HG03378 (cell line): Measurements from ENCODE around the gene SLC38A6.
"Not testable (repeated sequence)": the region's sequence is repeated elsewhere in the genome, so short reads cannot be mapped to it uniquely, and the experiment has no call there.

Experiments used
- ATAC-seq: cut with Tn5 transposase; IDR thresholded peaks from one replicate; pipeline ENCODE4 v1.9.1; 2021; ENCODE audit warnings: mild to moderate bottlenecking, moderate library complexity; ENCODE audit not compliant: unreplicated experiment

SLC38A6 gene

DNA sequence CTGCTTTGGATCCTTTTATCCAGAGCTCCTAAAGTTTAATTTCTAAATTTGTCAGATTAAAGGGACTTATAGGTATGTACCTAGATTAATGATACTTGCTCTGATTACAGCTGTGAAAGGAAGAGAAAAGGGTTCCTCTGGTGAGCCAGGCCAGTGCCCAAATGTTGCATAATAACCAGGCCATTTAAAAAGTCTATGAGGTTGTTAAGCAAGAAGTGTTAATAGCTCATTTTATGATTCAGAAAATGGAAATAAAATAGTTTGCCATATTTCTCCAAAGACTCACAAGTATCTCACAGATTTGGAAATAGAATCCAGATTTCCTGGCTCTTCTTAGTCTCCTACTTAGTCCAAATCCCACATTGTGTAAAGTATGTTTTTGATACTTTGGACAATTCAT, 67.6 kb downstream of the SLC38A6 start:
- ATAC-seq, result no peak

DNA sequence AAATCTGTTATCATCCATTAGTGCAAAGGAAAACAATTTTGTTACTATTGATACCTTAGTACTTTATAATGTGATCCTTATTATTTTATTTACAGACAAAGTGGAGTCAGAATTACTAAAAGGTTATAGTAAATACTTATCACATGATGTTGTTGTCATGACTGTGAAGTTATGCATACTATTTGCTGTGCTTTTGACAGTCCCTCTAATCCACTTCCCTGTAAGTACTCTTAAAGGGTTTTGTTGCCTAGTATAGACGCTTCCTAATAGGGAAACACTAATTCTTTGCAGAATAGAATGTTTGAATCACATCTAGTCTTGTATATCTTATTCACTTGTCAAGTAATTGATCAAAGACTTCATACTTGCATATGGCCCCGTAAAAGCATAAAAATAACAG, 69.4 kb downstream of the SLC38A6 start:
- ATAC-seq, result no peak

DNA sequence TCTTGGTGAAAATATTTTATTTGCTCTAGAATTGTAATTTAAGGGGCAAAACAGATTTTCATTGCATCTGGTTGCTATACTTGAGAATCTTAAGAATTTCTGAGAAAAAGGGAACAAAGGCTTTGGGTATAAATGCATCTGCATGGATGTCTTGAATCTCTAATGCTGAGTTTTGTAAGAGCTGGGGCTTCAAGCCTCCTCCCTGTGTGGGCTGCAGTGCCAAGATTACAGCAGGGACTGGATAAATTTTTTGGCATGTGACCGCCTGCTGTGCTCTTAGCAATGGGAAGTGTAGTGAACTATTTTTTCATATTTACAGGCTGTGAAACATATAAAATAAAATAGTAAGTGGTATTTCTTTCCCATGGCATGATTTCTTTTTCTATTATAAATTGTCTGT, 70.0 kb downstream of the SLC38A6 start:
- no peak for ATAC-seq

DNA sequence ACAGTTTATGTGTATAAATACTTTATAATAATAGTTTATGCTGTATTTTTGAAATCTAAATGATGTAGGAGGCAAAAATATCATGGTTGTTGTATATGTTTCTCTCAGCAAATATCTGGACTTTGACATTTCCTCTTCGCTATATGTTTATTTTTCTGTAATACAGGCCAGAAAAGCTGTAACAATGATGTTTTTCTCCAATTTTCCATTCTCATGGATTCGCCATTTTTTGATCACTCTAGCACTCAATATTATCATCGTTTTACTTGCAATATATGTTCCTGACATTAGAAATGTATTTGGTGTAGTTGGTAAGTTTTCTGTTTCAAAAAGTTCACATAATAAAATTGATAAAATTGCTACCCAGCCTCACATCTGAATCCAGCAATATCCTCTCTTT, 70.6 kb downstream of the SLC38A6 start:
- no peak for ATAC-seq

DNA sequence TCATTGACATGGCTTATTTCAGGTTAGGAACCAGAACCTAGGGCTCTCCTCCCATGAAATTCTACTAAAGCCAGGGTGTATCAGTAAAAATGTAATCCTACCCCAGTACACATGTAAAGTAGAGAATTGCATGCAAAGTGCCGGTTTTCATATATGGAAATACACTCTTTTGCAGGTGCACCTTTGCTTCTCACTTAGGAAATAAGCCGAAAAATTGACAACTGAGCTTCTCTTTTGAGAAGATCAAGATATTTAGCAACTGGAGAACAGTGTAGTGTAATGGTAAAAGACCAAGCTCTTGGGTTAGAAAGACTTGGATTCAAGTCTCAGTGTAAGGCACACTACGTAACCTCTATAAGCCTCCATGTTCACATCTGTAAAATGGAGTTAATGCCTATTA, 82.4 kb downstream of the SLC38A6 start:
- no peak for ATAC-seq

DNA sequence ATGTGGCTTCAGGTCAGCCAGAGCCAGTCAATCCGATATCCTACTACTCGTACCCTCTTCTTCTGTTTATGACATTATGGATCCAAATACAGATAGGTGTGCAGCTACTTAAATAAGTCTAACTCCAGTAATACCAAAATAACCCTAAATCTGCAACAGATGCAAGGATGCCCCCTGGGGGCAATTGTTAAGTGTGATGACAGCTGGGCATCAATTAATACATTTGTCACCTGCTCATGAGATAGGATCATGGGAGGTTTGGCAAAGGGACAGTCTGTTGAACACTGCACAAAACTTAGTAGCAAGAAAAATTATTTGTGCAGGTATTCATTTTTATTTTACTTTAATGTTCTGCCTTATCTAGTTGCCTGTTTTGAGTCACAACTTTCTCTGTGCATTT, 83.2 kb downstream of the SLC38A6 start:
- ATAC-seq, result no peak

DNA sequence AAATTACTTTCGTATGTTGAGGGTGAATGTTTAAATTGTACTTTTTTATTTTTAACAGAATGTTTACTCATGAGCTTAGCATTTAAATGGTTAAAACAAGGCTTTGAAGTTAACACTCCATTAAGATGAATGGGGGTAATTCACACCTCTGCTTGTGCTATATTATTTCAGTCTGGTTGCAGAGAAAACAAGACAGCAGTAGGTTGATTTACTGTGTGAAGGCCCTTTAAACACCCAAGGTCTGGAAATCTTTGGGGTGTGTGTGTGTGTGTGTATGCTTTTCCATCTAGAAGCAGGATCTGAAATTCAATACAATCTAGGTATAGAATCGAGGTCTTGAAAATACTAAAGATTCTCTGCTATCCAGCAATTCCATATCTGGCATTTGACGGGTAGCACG, 83.8 kb downstream of the SLC38A6 start:
- no peak for ATAC-seq

DNA sequence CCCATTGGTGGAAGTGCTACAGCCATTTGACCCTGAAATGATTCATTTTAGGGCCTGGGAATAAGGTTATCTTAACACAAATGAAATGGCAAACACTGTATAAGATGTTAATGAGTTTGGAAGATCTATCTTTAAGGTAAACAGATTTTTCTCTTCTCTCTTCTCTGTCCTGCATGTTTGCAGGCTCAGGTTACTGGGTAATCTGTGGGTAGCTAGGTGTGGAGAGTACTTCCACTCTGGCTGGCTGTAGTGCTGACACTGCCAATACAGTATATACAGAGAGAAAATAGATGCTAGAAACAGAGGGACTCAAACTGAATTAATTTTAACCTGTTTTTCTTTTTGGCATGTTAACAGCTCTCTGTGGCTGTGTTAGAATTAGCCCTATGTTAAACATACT, 84.6 kb downstream of the SLC38A6 start:
- no peak for ATAC-seq

DNA sequence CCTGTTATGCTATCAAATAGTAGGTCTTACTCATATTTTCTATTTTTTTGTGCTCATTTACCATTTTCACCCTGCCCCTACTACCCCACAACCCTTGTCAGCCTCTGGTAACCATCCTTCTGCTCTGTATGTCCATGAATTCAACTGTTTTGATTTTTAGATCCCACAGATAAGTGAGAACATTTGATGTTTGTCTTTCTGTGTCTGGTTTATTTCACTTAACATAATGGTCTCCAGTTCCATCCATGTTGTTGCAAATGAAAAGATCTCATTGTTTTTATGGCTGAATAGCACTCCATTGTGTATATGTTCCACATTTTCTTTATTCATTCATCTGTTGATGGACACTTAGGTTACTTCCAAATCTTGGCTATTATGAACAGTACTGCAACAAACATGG, 91.4 kb downstream of the SLC38A6 start:
- ATAC-seq, result not testable (repeated sequence)

DNA sequence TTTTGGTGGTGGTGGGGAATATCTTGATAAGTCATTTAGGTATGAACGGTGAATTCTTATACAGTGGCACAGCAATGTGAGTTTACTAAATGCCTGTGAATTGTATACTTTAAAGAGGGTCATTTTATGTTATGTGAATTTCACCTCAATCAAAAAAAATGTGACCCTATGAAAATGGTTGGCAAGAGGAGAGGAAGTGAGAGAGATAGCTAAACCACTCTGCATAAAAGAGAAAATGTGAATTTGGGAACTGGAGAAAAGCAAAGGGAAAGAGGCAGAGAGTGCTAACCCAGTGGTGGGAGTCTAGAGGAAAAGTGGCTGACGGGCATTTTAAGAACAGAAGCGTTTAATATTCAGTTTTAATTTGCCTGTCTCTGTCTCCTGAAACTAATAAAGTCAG, 93.8 kb downstream of the SLC38A6 start:
- no peak for ATAC-seq

DNA sequence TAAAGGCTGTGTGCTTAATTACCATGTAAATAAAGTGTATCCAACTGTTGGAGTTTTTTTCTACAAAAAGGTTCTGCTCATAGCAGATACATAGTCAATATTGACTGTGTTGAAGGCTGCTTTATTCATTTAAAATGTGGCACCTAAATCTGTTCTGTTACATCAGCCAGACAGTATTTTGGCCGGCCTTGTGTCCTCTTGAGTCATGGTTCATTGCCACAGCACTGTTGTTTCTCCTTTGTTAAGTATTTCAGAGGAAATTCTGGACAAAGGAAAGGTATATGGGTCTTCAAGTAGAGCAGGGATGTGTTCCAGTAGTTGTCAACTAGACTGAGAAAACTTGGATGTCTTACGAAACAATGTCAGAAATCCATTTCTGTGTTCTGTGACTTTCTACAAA, 95.5 kb downstream of the SLC38A6 start:
- ATAC-seq, result no peak

DNA sequence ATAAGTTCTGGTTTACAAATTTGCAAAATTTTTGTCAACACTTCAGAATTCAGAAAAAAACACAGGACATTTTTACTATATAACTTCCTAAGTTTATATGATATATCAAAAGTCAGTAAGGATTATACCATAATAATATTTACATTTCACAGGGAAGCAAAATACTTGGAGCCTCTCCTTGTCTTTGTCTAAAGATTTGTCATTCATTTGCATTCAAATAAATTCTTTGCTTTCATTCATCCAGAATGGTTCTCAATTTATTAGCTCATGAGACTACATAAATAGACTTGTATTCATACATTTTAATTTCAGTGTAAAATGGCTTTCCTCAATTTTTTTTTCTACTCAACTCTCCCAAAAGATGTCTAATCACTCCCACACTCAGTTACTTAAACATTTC, 96.4 kb downstream of the SLC38A6 start:
- no peak for ATAC-seq

DNA sequence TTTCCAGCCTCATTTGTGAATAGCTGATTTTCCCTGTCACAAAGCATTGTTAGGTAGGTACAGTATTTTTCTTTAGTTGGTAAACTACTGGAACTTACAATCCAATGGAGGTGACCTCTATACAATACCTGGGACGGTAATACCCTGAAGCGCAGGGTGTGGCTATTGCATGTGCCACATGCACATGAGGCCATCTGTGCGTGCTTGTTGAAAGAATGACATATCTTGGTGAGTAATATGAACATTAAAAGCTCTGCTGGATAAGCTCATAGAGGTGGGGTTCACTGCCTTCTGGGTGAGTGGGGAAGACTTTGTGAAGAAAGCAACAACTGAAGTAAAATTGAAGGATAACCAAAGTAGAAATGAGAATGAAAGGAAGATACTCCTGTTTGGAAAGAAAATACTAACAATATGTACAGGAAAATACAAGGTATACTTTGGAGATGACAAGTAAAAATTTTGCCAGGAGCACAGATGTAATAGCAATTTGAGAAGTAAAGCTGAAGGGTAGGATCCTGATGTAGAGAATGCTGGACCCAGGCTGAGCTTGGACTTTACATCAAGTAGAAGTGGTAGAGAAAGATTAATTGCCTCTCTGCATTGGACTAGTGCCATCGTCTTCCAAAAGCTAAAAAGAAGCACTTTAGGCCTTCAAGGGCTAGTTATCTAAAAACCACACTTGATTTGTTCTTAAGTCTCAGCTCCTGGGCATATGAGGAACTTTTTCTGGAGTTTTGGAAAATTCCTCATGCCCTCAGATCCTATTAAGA, 97.1 kb downstream of the SLC38A6 start:
- ATAC-seq, result no peak

DNA sequence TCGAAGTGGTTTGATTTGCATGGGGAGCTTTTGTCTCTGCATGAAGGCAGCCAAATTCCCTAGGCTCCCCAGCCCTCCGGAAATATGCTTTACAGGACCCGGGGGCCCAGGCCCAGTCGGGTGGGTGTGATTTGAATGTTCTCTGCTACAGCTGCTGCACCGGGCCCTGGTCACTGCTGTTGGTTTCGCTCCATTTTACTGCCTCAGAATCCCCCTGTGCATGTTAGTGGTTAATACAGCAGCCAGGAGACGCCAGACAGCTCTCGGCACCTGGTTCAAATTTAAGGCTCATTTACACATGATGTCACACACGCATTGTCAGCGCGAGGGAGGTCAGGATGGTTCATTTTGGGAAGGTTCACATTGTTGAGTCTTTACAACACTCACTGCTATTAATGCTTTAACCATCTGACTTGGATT, 99.6 kb downstream of the SLC38A6 start:
- ATAC-seq, result peak; percentile 85

DNA sequence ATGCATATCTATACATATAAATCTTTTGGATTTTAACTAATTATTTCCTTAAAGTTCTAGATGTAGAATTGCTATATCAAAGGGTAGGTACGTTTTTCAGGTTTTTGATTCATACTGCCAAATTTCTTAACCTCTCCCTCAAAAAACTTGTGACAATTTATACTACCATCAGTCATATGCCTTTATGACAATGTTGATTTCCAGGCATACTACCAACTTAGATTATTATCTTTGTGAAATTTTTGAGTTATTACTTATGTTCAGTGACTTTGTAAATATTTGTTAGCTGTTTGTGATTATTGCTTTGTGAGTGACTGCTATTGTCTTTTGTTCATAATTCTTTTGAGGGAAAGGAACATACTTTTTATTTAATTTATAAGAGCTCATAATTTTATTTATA, 107.0 kb downstream of the SLC38A6 start:
- ATAC-seq, result no peak

DNA sequence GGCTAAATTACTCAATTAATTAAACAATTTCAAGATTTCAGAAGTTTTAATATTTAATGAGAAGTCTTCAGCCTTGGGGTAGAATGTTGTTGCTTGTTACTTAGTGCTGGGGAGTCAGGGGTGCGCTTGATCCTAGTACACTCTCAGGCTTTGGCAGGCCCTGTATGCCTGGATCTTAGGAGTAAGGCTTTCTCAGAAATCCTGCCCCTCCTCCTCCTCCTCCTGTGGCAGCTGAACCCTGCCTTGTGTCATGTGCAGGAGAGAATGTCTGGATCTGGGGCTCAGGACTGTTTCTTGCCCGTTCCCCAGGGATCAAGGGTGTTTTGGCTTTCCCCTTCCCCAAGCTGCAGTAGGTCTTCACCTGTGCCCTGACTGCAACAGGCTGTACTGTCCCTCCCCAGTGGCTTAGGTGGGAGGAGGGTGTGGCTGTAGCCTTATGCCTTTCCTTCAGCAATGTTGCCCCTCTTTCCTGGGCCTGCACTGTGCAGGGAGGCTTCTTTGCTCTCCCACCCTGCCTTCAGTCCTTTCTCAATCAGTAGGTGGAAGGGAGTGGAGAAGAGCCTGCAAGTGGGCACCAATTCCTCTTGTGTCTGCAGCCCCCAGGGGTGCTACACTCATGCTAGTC, 108.2 kb downstream of the SLC38A6 start:
- no peak for ATAC-seq

DNA sequence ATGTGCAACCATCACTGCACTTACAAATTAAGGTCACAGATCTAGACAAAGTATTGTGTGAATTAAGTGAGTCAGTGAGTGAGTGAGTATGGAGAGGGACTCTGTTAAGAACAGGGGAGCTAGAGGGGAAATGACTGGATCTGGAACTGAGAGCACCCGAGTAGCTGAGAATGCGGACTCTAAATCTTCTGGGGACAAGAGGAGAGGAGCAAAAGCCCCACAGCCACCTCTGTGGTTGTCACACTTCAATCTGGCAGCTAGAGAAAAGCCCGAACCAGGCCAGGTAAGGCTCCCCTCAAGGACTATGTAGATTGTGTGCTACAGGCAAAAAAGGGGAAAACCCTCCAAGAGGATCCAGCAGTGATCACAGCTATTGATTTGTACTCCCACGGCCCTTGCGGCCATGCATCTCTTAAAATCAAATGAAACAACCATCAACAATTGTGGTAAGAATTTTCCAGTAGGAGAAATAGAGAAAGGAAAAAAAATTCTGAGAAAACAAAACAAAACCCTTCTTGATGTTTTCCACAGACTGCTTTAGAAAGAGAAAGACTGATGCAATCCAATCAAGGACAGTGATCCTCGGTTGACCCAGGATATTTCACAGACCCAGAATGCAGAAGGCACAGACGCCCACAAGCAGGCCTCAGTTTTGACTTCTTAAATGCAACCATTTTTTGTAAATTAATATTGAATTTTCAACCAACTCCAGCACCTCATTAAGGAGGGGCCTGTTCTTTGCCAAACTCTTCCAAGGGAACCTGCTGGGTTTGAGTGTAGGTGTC, 109.6 kb downstream of the SLC38A6 start:
- no peak for ATAC-seq

DNA sequence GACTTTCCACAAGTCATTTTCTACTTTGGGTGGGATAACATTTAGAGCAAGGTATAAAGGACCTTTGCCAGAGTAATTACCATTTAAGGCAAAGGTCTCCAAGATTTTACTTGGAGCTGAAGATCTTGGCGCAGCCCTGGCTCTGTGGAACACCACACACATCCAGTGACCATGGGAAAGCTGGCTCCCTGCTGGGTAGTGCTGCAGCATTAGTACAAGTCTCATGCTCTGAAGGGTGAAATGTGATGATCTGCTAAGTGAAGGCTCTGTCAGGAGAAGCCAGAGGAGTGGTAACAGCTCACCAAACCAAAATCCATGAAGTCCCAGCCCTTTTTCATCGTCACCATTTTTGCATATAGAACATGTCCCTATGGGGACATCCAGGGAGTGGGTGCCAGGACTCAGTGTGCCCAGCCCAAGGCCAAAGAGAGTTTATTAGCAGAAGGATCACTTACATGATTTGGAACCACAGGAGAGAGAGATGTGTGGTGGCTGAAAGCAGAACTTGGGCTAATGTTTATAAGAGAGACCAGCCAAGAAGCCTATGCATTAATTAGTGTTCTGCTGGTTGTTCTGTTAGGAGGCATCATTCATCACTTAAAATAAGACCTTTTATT, 110.7 kb downstream of the SLC38A6 start:
- no peak for ATAC-seq

DNA sequence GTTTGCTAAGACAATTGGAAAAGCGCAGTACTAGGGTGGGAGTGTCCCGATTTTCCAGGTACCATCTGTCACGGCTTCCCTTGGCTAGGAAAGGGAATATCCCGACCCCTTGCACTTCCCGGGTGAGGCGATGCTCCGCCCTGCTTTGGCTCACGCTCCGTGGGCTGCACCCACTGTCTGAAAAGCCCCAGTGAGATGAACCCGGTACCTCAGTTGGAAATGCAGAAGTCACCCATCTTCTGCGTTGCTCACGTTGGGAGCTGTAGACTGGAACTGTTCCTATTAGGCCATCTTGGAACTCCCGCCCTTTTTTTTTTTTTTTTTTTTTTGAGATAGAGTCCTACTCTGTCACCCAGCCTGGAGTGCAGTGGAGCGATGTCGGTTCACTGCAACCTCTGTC, 117.1 kb downstream of the SLC38A6 start:
- not testable (repeated sequence) for ATAC-seq

DNA sequence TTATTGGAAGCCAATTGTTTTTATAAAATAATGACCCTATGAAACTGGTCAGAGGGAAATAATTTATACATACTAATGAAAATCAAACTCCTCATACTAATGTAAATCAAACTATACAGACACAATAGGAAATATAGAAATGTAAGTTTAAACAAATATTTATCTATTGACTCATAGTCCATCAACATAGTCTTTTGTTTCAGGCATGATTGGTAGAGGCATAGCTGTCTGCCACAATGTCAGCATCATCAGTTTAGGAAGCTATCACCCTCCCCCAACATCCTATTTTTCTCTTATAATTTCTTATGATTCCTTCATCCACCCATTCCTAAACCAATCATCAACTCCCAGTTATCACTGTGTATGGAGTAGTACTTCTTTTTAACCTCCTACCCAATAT, 117.7 kb downstream of the SLC38A6 start:
- no peak for ATAC-seq

DNA sequence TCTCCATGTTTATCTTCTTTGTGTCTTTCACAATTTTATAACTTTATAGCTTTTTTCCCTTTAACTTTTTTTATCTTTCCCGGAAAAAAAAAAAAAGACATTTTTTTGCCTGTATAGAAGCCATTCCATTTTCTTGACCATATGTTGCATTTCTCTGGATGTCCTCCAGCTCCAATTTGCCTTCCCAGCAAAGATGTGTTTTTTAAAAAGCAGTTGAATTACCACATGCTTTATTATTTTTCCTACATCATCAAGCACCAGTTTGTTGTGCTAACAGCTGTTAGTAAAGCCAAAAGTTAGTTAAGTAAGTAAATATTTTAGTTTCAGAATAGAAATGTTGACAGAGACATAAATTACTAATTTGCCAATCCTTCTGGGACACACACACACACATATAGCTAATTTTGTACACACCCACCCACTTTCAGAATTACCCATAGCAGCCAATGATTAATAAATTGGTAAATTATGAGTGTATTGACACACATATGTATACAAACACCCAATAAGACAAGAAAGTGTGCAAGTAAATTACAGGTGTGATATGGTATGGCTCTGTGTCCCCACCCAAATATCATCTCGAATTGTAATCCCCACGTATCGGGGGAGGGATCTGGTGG, 118.3 kb downstream of the SLC38A6 start:
- no peak for ATAC-seq
